ENCODE results near the gene SETD3.

The SETD3 gene

GRCh38 chr14:99387880-99388279 lies 92.8 kb downstream of the SETD3 start:
- Histone ChIP-seq H3K4me1 (ENCODE audit: insufficient read depth, low read length, severe bottlenecking) (no peaks in the 10 kb centered on the region), H2AFZ (ENCODE audit: low read length) (no peak overlapping the region), H3K27me3 (ENCODE audit: insufficient read depth, low read length) (peaks cover 11% of the 10 kb centered on the region), H3K9me2 (ENCODE audit: low read depth, low read length) (no peaks in the 10 kb centered on the region), H4K20me1 (ENCODE audit: insufficient read depth, low read length) (no peaks in the 10 kb centered on the region), H3F3A (ENCODE audit: insufficient read depth, low read length) (no peaks in the 10 kb centered on the region), H3K9ac (ENCODE audit: low read length) (no peak overlapping the region), H3K79me2 (ENCODE audit: insufficient read depth, low read length) (no peaks in the 10 kb centered on the region), H3K27ac (ENCODE audit: low read depth, low read length, poor library complexity, severe bottlenecking) (no peak overlapping the region), H3K4me3 (ENCODE audit: low read depth, low read length, poor library complexity, severe bottlenecking) (no peak overlapping the region), H3K9me3 (ENCODE audit: low read length) (no peaks in the 10 kb centered on the region), H3K36me3 (ENCODE audit: insufficient read depth, low read length) (no peaks in the 10 kb centered on the region), H3K4me2 (ENCODE audit: low read length) (no peak overlapping the region)
- TF ChIP-seq EZH2 (IDR thresholded peaks at IDR 0.05; ENCODE audit: borderline replicate concordance, low read length) (no peak), CTCF (IDR thresholded peaks at IDR 0.05; ENCODE audit: low read length) (no peak)

DNA sequence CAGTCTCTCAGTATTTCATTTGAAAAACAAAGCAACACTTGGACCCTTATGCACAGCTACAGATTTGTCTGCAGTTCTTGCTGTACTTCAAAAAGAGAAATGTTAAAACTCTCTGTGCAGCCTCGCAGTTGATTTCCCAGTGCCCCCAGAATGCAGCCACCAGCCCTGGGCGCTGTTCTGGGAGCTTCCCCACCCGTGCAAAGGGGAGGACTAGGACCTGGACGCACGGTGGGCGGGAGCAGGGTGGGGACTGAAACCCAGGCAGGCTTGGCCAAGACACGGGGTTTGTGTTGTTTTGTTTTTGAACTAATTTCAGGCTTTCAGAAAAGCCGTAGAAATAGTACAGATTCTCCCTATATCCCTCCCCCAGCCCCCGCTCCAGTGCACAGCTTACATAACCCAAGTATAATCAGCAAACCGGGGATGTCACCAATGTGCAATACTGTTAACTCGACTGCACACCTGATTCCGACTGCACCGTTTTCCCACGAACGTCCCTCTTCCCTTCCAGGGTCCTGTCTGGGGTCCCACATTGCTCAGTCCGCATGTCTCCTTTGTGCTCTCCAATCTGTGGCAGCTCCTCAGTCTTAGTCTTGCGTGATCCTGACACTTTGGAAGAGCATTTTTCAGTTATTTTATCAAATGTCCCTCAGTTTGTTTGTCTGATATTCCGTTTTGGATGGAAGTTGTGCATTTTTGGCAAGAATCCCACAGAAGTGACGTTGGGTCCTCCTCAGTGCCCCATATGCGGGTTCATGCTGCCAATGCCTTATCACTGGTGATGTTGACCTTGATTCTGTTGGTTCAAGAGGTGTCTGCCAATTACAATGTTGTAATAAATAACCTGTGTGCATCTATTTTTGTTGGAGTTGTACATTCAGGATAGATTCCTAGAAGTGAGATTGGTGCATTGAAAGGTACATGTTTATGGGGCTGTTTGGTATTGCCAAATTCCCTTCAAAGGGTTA lies 95.9 kb downstream of the SETD3 start:
- H3K36me3 ChIP-seq (ENCODE audit: insufficient read depth, low read length): no peaks in the 10 kb centered on the region

More for the DNA sequence above, 95.9 kb downstream of the SETD3 start:
- Histone ChIP-seq H2AFZ (ENCODE audit: low read length) (no peak overlapping the region), H3K27me3 (ENCODE audit: insufficient read depth, low read length) (peaks cover 2% of the 10 kb centered on the region), H3K4me1 (ENCODE audit: insufficient read depth, low read length, severe bottlenecking) (no peaks in the 10 kb centered on the region), H3K9me3 (ENCODE audit: low read length) (no peaks in the 10 kb centered on the region), H3K27ac (ENCODE audit: low read depth, low read length, poor library complexity, severe bottlenecking) (no peak overlapping the region), H3F3A (ENCODE audit: insufficient read depth, low read length) (no peaks in the 10 kb centered on the region), H4K20me1 (ENCODE audit: insufficient read depth, low read length) (no peaks in the 10 kb centered on the region), H3K4me3 (ENCODE audit: low read depth, low read length, poor library complexity, severe bottlenecking) (no peak overlapping the region), H3K79me2 (ENCODE audit: insufficient read depth, low read length) (no peaks in the 10 kb centered on the region), H3K9ac (ENCODE audit: low read length) (no peak overlapping the region), H3K9me2 (ENCODE audit: low read depth, low read length) (no peaks in the 10 kb centered on the region), H3K4me2 (ENCODE audit: low read length) (no peak overlapping the region)
- TF ChIP-seq CTCF (IDR thresholded peaks at IDR 0.05; ENCODE audit: low read length) (no peak), EZH2 (IDR thresholded peaks at IDR 0.05; ENCODE audit: borderline replicate concordance, low read length) (no peak)

Measured in OCI-LY1 (cell line).